Measurements from ENCODE around the gene FSTL4. TPM values are rescaled to one million over a fixed set of nuclear protein-coding genes. Genes with fewer than 3 reads are reported as not detected.

Gene FSTL4
- total and polyA plus RNA-seq, 2 experiments from 2014 or later: 1.4 to 2.8 TPM

DNA sequence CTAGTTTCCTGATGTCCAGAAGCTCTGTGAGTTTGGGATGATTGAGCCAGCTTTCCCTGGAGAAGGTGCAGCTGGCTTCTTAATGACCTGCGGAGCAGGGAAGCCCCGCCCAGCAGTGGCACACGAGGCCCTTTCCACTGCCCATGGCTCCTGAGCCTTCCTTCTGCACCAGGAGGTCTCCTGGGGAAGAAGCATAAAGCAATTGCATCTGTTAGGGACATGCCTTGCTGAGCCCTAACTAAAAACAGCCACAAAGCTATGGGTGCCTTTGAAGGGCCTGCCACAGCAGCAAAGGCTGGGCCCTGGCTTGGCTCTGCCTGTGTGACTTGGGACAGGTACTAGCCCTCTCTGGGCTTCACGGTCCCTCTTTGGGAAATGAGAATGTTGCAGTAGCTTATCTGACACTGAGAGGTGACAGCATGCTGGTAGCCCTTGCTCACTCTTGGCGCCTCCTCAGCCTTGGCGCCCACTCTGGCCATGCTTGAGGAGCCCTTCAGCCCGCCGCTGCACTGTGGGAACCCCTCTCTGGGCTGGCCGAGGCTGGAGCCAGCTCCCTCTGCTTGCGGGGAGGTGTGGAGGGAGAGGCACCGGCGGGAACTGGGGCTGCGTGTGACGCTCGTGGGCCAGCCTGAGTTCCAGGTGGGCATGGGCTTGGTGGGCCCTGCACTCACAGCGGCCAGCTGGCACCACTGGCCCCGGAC, 218.4 kb downstream of the FSTL4 start (continued):
- TF ChIP-seq EZH2 (IDR thresholded peaks at IDR 0.05; ENCODE audit: low read depth, unreplicated experiment) (no peak), CREB1 (CRISPR knock-in tag; IDR thresholded peaks at IDR 0.05; ENCODE audit: low read depth) (no peak), ZNF331 (CRISPR knock-in tag; IDR thresholded peaks at IDR 0.05; ENCODE audit: low read depth) (no peak), ZNF114 (CRISPR knock-in tag; IDR thresholded peaks at IDR 0.05) (no peak)

GRCh38 chr5:133392448-133392847, 219.9 kb downstream of the FSTL4 start:
- H3K4me2 ChIP-seq: no peak overlapping the region
- Mint-ChIP-seq H3K4me1 (peaks cover 8% of the 10 kb centered on the region), H3K27ac (no peak overlapping the region), H3K36me3 (ENCODE audit: low read depth) (peaks cover 6% of the 10 kb centered on the region; the same call in 1 of the 3 replicates), H3K27me3 (ENCODE audit: insufficient read depth, low read depth, poor library complexity) (peaks cover 5% of the 10 kb centered on the region), H3K9me3 (peaks cover 19% of the 10 kb centered on the region), H3K4me3 (no peak overlapping the region)
- H3K36me3 ChIP-seq (ENCODE audit: insufficient read depth): no peaks in the 10 kb centered on the region
- H3K27ac ChIP-seq (ENCODE audit: low read depth): no peak overlapping the region
- H2AFZ ChIP-seq: no peak overlapping the region
- no peaks in the 10 kb centered on the region for H3K27me3 ChIP-seq (ENCODE audit: insufficient read depth)
- H3K4me1 ChIP-seq (ENCODE audit: insufficient read depth): 0 out of 2 replicates have a peak, but pooled peaks cover 6% of the 10 kb centered on the region
- no peaks in the 10 kb centered on the region for H4K20me1 ChIP-seq (replicated peaks; ENCODE audit: insufficient read depth)
- no peak for ATAC-seq
- H3F3A ChIP-seq (replicated peaks; ENCODE audit: low read depth): no peaks in the 10 kb centered on the region
- 0 out of 2 replicates have a peak, but pooled peaks cover 4% of the 10 kb centered on the region for H3K9me2 ChIP-seq (ENCODE audit: insufficient read depth)
- no peak for DNase-seq (ENCODE audit: low spot score)
- H3K79me2 ChIP-seq (replicated peaks; ENCODE audit: insufficient read depth): no peaks in the 10 kb centered on the region
- H3K4me3 ChIP-seq: no peak overlapping the region
- TF ChIP-seq ZNF114 (CRISPR knock-in tag; IDR thresholded peaks at IDR 0.05): no peak
- no peak for TF ChIP-seq JUNB (IDR thresholded peaks at IDR 0.05; ENCODE audit: unreplicated experiment)
- TF ChIP-seq POLR2AphosphoS5 (IDR thresholded peaks at IDR 0.05; ENCODE audit: low read depth): no peak
- no peak for TF ChIP-seq NANOG (IDR thresholded peaks at IDR 0.05; ENCODE audit: borderline replicate concordance)
- no peak for TF ChIP-seq ETS1 (IDR thresholded peaks at IDR 0.05)
- TF ChIP-seq CREB1 (CRISPR knock-in tag; IDR thresholded peaks at IDR 0.05; ENCODE audit: low read depth): no peak
- no peak for TF ChIP-seq EZH2 (IDR thresholded peaks at IDR 0.05; ENCODE audit: low read depth, unreplicated experiment)
- TF ChIP-seq STAT1 (IDR thresholded peaks at IDR 0.05; ENCODE audit: unreplicated experiment): no peak
- no peak for TF ChIP-seq CTCF (conservative IDR thresholded peaks at IDR 0.05; ENCODE audit: low read depth in 2 of 2)
- no peak for TF ChIP-seq EZH2phosphoT487 (IDR thresholded peaks at IDR 0.05; ENCODE audit: unreplicated experiment)
- TF ChIP-seq, protein P1, sequence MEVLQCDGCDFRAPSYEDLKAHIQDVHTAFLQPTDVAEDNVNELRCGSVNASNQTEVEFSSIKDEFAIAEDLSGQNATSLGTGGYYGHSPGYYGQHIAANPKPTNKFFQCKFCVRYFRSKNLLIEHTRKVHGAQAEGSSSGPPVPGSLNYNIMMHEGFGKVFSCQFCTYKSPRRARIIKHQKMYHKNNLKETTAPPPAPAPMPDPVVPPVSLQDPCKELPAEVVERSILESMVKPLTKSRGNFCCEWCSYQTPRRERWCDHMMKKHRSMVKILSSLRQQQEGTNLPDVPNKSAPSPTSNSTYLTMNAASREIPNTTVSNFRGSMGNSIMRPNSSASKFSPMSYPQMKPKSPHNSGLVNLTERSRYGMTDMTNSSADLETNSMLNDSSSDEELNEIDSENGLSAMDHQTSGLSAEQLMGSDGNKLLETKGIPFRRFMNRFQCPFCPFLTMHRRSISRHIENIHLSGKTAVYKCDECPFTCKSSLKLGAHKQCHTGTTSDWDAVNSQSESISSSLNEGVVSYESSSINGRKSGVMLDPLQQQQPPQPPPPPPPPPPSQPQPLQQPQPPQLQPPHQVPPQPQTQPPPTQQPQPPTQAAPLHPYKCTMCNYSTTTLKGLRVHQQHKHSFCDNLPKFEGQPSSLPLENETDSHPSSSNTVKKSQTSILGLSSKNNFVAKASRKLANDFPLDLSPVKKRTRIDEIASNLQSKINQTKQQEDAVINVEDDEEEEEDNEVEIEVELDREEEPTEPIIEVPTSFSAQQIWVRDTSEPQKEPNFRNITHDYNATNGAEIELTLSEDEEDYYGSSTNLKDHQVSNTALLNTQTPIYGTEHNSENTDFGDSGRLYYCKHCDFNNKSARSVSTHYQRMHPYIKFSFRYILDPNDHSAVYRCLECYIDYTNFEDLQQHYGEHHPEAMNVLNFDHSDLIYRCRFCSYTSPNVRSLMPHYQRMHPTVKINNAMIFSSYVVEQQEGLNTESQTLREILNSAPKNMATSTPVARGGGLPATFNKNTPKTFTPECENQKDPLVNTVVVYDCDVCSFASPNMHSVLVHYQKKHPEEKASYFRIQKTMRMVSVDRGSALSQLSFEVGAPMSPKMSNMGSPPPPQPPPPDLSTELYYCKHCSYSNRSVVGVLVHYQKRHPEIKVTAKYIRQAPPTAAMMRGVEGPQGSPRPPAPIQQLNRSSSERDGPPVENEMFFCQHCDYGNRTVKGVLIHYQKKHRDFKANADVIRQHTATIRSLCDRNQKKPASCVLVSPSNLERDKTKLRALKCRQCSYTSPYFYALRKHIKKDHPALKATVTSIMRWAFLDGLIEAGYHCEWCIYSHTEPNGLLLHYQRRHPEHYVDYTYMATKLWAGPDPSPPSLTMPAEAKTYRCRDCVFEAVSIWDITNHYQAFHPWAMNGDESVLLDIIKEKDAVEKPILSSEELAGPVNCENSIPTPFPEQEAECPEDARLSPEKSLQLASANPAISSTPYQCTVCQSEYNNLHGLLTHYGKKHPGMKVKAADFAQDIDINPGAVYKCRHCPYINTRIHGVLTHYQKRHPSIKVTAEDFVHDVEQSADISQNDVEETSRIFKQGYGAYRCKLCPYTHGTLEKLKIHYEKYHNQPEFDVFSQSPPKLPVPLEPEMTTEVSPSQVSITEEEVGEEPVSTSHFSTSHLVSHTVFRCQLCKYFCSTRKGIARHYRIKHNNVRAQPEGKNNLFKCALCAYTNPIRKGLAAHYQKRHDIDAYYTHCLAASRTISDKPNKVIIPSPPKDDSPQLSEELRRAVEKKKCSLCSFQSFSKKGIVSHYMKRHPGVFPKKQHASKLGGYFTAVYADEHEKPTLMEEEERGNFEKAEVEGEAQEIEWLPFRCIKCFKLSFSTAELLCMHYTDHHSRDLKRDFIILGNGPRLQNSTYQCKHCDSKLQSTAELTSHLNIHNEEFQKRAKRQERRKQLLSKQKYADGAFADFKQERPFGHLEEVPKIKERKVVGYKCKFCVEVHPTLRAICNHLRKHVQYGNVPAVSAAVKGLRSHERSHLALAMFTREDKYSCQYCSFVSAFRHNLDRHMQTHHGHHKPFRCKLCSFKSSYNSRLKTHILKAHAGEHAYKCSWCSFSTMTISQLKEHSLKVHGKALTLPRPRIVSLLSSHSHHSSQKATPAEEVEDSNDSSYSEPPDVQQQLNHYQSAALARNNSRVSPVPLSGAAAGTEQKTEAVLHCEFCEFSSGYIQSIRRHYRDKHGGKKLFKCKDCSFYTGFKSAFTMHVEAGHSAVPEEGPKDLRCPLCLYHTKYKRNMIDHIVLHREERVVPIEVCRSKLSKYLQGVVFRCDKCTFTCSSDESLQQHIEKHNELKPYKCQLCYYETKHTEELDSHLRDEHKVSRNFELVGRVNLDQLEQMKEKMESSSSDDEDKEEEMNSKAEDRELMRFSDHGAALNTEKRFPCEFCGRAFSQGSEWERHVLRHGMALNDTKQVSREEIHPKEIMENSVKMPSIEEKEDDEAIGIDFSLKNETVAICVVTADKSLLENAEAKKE (CRISPR knock-in tag; IDR thresholded peaks at IDR 0.05): no peak
